H9 (cell line): Measurements from ENCODE around the gene PCDHGB4. TPM values are rescaled to one million over a fixed set of nuclear protein-coding genes. Genes with fewer than 3 reads are reported as not detected.
A peak's percentile ranks its signal among the peaks of the same experiment; 100 is the strongest.

Experiments
- DNase-seq: peaks from one replicate; pipeline ENCODE4 v3.0.0-alpha.2; 2017
- H2AFZ ChIP-seq: one replicate; pipeline ENCODE4 v1.6.1; 2013; ENCODE audit warnings: mild to moderate bottlenecking, low read length, control low read depth, moderate library complexity
- H2AK5ac ChIP-seq: 2 replicates; pipeline ENCODE4 v1.6.1; 2013; ENCODE audit warnings: low read length, control low read depth, mixed read lengths; ENCODE audit not compliant: insufficient read length
- H2BK120ac ChIP-seq: one replicate; pipeline ENCODE4 v1.6.1; 2013; ENCODE audit warnings: low read depth, mild to moderate bottlenecking, low read length, control low read depth, inconsistent platforms; ENCODE audit not compliant: poor library complexity, severe bottlenecking
- H2BK12ac ChIP-seq: 2 replicates; pipeline ENCODE4 v1.6.1; 2013; ENCODE audit warnings: low read length, control low read depth, mixed read lengths, low read depth; ENCODE audit not compliant: insufficient read length
- H2BK15ac ChIP-seq: 2 replicates; pipeline ENCODE4 v1.6.1; 2013; ENCODE audit warnings: low read depth, low read length, control low read depth
- H2BK20ac ChIP-seq: one replicate; pipeline ENCODE4 v1.6.1; 2013; ENCODE audit warnings: low read depth, mild to moderate bottlenecking, low read length, control low read depth, inconsistent platforms; ENCODE audit not compliant: poor library complexity, severe bottlenecking
- H2BK5ac ChIP-seq: 2 replicates; pipeline ENCODE4 v1.6.1; 2013; ENCODE audit warnings: low read length, control low read depth, mixed read lengths; ENCODE audit not compliant: insufficient read length
- H3K14ac ChIP-seq: 2 replicates; pipeline ENCODE4 v1.6.1; 2013; ENCODE audit warnings: low read length, control low read depth; ENCODE audit not compliant: insufficient read depth
- H3K18ac ChIP-seq: 2 replicates; pipeline ENCODE4 v1.6.1; 2013; ENCODE audit warnings: low read depth, mild to moderate bottlenecking, mixed read lengths, low read length, control low read depth; ENCODE audit not compliant: insufficient read length
- H3K23ac ChIP-seq: 2 replicates; pipeline ENCODE4 v1.6.1; 2013; ENCODE audit warnings: low read length, control low read depth, mixed read lengths, low read depth; ENCODE audit not compliant: insufficient read length
- H3K23me2 ChIP-seq: 2 replicates; pipeline ENCODE4 v1.6.1; 2013; ENCODE audit warnings: low read depth, mild to moderate bottlenecking, mixed read lengths, low read length, control low read depth; ENCODE audit not compliant: insufficient read length, poor library complexity, severe bottlenecking
- H3K27ac ChIP-seq: 2 replicates; pipeline ENCODE4 v1.5.1; 2013; ENCODE audit warnings: low read length, control low read depth, mixed read lengths, low read depth; ENCODE audit not compliant: insufficient read length
- H3K27me3 ChIP-seq: 2 replicates; pipeline ENCODE4 v1.6.1; 2013; ENCODE audit warnings: low read length, control low read depth, inconsistent platforms; ENCODE audit not compliant: insufficient read depth
- H3K4ac ChIP-seq: 2 replicates; pipeline ENCODE4 v1.6.1; 2013; ENCODE audit warnings: low read depth, mild to moderate bottlenecking, control low read depth, inconsistent platforms, low read length, moderate library complexity
- H3K4me1 ChIP-seq: 2 replicates; pipeline ENCODE4 v1.6.1; 2013; ENCODE audit warnings: low read length, control low read depth, inconsistent platforms; ENCODE audit not compliant: insufficient read depth
- H3K4me2 ChIP-seq: 2 replicates; pipeline ENCODE4 v1.6.1; 2013; ENCODE audit warnings: low read length, control low read depth, mixed read lengths; ENCODE audit not compliant: insufficient read length, insufficient read depth
- H3K56ac ChIP-seq: 2 replicates; pipeline ENCODE4 v1.6.1; 2013; ENCODE audit warnings: low read depth, mild to moderate bottlenecking, mixed read lengths, low read length, control low read depth; ENCODE audit not compliant: insufficient read length
- H3K79me1 ChIP-seq: 2 replicates; pipeline ENCODE4 v1.6.1; 2013; ENCODE audit warnings: low read depth, mild to moderate bottlenecking, moderate library complexity, low read length, control low read depth, inconsistent platforms; ENCODE audit not compliant: insufficient read depth, poor library complexity, severe bottlenecking
- H3K79me2 ChIP-seq: 2 replicates; pipeline ENCODE4 v1.6.1; 2013; ENCODE audit warnings: low read length, control low read depth, inconsistent platforms; ENCODE audit not compliant: insufficient read depth
- H3K9ac ChIP-seq: 2 replicates; pipeline ENCODE4 v1.6.1; 2013; ENCODE audit warnings: low read length, control low read depth, mixed read lengths; ENCODE audit not compliant: insufficient read length; ENCODE audit errors: extremely low read depth
- H3K9me3 ChIP-seq: one replicate; pipeline ENCODE4 v1.6.1; 2013; ENCODE audit warnings: low read depth, low read length, inconsistent platforms; ENCODE audit not compliant: control insufficient read depth
- H3T11ph ChIP-seq: one replicate; pipeline ENCODE4 v1.6.1; 2013; ENCODE audit warnings: mild to moderate bottlenecking, low read length, control low read depth, inconsistent platforms
- H4K20me1 ChIP-seq: one replicate; pipeline ENCODE4 v1.6.1; 2013; ENCODE audit not compliant: control insufficient read depth, insufficient read length, insufficient read depth
- H4K5ac ChIP-seq: 2 replicates; pipeline ENCODE4 v1.6.1; 2013; ENCODE audit warnings: low read depth, mild to moderate bottlenecking, mixed read lengths, low read length, control low read depth; ENCODE audit not compliant: insufficient read length
- H4K8ac ChIP-seq: replicated peaks from 2 replicates; pipeline ENCODE4 v1.6.1; 2013; ENCODE audit warnings: low read length, control low read depth, mixed read lengths, low read depth; ENCODE audit not compliant: insufficient read length
- H4K91ac ChIP-seq: 2 replicates; pipeline ENCODE4 v1.6.1; 2013; ENCODE audit warnings: low read depth, mild to moderate bottlenecking, moderate library complexity, mixed read lengths, low read length, control low read depth; ENCODE audit not compliant: insufficient read length
- H3K27ac Mint-ChIP-seq, 3 experiments: 2 replicates in 2 of 3; 3 replicates in 1 of 3; pipeline ENCODE4 v1.8.0; 2020 to 2021; ENCODE audit warnings: mixed read lengths in 3 of 3, mild to moderate bottlenecking in 1 of 3, moderate library complexity in 1 of 3
- H3K27me3 Mint-ChIP-seq: 2 replicates; pipeline ENCODE4 v1.8.0; 2021; ENCODE audit warnings: low read depth, mild to moderate bottlenecking, moderate library complexity, mixed read lengths
- H3K36me3 Mint-ChIP-seq, 3 experiments: 2 replicates in 2 of 3; 3 replicates in 1 of 3; pipeline ENCODE4 v1.8.0; 2020 to 2021; ENCODE audit warnings: low read depth in 3 of 3, mixed read lengths in 3 of 3; ENCODE audit not compliant: insufficient read depth in 1 of 3
- H3K4me1 Mint-ChIP-seq, 2 experiments: 2 replicates each; pipeline ENCODE4 v1.8.0; 2020; ENCODE audit warnings: mixed read lengths in 2 of 2
- H3K4me3 Mint-ChIP-seq, 2 experiments: 2 replicates in 1 of 2; 3 replicates in 1 of 2; pipeline ENCODE4 v1.8.0; 2020 to 2021; ENCODE audit warnings: mild to moderate bottlenecking in 2 of 2, mixed read lengths in 2 of 2, moderate library complexity in 1 of 2
- H3K9me3 Mint-ChIP-seq, 2 experiments: 2 replicates in 1 of 2; 3 replicates in 1 of 2; pipeline ENCODE4 v1.8.0; 2020; ENCODE audit warnings: mild to moderate bottlenecking in 2 of 2, mixed read lengths in 2 of 2, moderate library complexity in 1 of 2
- WGBS: extraction: QIAGEN DNeasy Blood & Tissue Kit; methylation state at CpG from one replicate; pipeline ENCODE4 v1.1.7; 2013; ENCODE audit warnings: missing lambda C conversion rate, low lambda C conversion rate, mixed read lengths; ENCODE audit not compliant: insufficient read length; ENCODE audit errors: extremely low coverage; 5-methylcytosine and 5-hydroxymethylcytosine counted together
- total RNA-seq: library from RNA; stranded (reverse); gene quantifications from 2 replicates; pipeline ENCODE4 v1.2.1, GENCODE V29; 2021
- TF ChIP-seq, protein P1 (sequence below): fragments of 200-600 bp; sonication (generic); conservative IDR thresholded peaks from 3 replicates; pipeline ENCODE4 v1.8.0; 2021; ENCODE audit warnings: antibody characterized with exemption, mild to moderate bottlenecking

The PCDHGB4 gene
- total RNA-seq, 1 experiment from 2014 or later = 4.2 TPM

GRCh38 chr5:141392429-141393198, 5.1 kb downstream of the PCDHGB4 start, which contains the start of gene PCDHGA8:
Gene PCDHGA8, plus strand, starts transcription at chr5:141392633. Its CDS starts 181 bp downstream, at chr5:141392814.
- Mint-ChIP-seq H3K4me1 (no peaks in the 10 kb centered on the region), H3K27ac (0 out of 7 replicates have a peak within 1 kb of the TSS, but pooled peaks of 1 of the 3 experiments have one; percentile 59), H3K4me3 (no peak within 1 kb of the TSS), H3K27me3 (peaks cover 10% of the 10 kb centered on the region), H3K36me3 (peaks cover 29 to 64% (median 56%) of the 10 kb centered on the region in 3 experiments), H3K9me3 (peaks cover 62 to 76% of the 10 kb centered on the region in 2 experiments)
- Histone ChIP-seq H2AFZ (no peak within 1 kb of the TSS), H4K91ac (no peak within 1 kb of the TSS), H3K56ac (no peak within 1 kb of the TSS), H2AK5ac (no peak within 1 kb of the TSS), H3K4me1 (0 out of 2 replicates have a peak, but pooled peaks cover 2% of the 10 kb centered on the region), H3K4ac (no peak within 1 kb of the TSS), H3K27ac (no peak within 1 kb of the TSS), H3K9me3 (peaks cover 53% of the 10 kb centered on the region), H3T11ph (no peak within 1 kb of the TSS), H3K23ac (no peak within 1 kb of the TSS), H2BK120ac (no peak within 1 kb of the TSS), H3K4me2 (no peak within 1 kb of the TSS), H2BK12ac (no peak within 1 kb of the TSS), H2BK15ac (no peak within 1 kb of the TSS), H2BK5ac (no peak within 1 kb of the TSS), H4K5ac (no peak within 1 kb of the TSS), H3K79me2 (no peaks in the 10 kb centered on the region), H3K9ac (no peak within 1 kb of the TSS), H3K79me1 (no peaks in the 10 kb centered on the region), H3K14ac (no peak within 1 kb of the TSS), H4K8ac (no peak within 1 kb of the TSS), H2BK20ac (no peak within 1 kb of the TSS), H3K27me3 (no peaks in the 10 kb centered on the region), H3K18ac (no peak within 1 kb of the TSS), H3K23me2 (no peaks in the 10 kb centered on the region), H4K20me1 (no peaks in the 10 kb centered on the region)
- no CpG with 5 or more reads among the region's 38 CpGs for WGBS
- TF ChIP-seq, protein P1, sequence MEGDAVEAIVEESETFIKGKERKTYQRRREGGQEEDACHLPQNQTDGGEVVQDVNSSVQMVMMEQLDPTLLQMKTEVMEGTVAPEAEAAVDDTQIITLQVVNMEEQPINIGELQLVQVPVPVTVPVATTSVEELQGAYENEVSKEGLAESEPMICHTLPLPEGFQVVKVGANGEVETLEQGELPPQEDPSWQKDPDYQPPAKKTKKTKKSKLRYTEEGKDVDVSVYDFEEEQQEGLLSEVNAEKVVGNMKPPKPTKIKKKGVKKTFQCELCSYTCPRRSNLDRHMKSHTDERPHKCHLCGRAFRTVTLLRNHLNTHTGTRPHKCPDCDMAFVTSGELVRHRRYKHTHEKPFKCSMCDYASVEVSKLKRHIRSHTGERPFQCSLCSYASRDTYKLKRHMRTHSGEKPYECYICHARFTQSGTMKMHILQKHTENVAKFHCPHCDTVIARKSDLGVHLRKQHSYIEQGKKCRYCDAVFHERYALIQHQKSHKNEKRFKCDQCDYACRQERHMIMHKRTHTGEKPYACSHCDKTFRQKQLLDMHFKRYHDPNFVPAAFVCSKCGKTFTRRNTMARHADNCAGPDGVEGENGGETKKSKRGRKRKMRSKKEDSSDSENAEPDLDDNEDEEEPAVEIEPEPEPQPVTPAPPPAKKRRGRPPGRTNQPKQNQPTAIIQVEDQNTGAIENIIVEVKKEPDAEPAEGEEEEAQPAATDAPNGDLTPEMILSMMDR = no peak
- no peak for DNase-seq
